HG03060 (cell line): ENCODE measurements around the gene FN1.
"Not testable (repeated sequence)": the region's sequence is repeated elsewhere in the genome, so short reads cannot be mapped to it uniquely, and the experiment has no call there.

Experiments
- ATAC-seq: cut with Tn5 transposase; IDR thresholded peaks from one replicate; pipeline ENCODE4 v1.9.1; 2021; ENCODE audit warnings: low read depth, moderate number of reproducible peaks; ENCODE audit not compliant: unreplicated experiment

FN1 gene

DNA sequence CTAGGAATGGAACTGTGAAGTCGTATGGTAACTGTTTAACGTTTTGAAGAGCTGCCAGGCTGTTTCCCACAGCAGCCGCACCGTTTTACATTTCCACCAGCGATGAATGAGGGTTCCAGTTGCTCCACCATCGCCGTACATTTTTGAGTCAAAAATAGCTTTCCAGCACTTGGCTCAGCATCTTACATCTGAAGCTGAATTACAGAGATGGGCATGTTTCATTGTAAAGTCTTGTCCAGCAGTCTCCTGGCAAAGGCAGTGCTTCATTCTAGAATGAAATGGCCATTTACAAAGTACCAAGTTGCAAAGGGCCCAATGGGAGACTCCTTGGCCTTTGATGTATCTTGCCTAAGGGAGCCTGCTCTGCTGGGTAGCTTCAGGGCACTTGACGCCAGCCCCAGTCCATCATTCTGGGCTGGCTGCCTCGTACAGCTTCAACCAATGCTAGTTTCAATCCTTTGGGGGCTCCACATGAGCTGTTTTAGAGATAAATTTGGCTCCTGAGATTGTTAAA is 78.9 kb downstream of the FN1 start:
- ATAC-seq: no peak

DNA sequence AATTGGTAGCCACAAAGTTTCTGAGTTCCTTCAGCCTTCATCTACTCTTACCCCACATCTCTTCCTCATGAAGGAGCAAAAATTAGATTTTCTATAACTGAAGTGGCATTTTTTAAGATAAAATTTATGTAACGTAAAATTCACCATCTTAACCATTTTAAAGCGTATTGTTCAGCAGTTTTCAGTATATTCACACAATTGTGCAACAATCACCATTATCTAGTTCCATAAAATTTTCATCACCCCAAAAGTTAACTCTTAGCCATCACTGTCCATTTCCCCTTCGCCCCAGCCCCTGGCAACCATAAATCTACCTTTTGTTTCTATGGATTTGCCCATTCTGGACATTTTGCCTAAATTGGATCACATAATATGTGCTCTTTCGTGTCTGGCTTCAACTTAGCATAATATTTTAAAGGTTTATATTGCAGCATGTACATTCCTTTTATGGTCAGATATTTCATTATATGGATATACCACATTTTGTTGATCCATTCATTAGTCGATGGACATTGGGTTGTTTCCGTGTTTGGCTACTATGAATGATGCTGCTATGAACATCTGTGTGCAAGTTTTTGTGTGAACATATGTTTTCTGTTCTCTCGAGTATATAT is 79.4 kb downstream of the FN1 start:
- no peak for ATAC-seq

DNA sequence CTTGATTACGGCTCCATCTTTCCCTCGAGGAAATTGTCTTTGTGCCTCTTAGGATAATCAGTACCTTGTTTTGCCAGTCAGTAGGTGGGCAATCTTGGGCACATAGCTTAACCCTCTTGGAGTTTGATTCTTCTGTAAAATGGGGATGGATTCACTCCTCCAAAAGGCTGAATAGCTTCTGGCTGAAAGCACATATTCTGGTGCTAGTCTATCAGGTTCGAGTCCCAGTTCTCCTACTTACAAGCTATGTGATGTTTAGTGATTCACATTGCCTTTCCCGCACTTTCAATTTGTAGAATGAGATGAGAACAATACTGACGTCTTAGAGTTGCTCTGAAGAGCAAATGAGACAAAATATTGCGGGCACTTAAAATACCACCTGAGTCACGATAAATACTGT is 80.1 kb downstream of the FN1 start:
- ATAC-seq: no peak

DNA sequence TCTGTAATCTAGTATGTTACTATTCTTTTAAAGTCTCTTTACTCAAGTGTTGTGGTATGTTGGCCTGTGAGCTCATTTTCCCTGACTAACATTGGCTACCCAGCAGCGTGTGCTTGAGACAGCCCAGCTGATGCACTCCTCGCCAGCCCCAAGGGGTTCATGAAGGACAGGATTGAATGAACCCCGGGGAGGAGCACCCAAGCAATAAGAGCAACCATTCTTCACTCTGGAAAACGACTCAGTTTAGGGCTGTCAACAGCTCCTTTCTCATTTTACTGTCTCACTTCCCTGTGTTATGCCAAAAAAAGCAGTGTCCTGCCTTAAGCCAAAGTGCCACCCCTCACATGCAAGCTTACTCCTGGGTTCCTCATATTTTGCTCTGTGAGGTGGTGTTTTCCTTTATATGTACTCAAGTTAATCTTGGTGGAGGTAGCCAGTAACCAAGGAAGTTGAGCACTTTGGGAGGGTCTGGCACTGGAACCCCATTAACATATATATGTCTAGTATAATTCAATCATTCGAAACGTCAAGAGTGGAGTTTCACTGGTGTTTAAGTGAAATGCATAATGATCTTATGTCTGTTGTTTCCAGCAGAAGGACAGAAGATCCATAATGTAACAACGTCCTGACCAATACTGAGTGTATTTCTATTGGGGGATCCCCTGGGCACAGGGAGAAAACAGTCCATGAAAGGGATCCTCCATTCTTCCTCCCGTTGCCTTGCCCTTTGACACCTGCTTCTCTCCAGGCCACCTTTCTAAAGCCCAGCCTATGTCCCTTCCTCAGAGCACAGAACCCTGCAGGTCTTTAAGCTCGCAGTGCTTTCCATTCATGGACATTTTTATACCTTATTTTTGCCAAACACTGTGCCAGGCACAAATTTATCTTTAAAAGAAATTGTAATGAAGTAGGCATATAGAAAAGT is 80.8 kb downstream of the FN1 start:
- no peak for ATAC-seq

DNA sequence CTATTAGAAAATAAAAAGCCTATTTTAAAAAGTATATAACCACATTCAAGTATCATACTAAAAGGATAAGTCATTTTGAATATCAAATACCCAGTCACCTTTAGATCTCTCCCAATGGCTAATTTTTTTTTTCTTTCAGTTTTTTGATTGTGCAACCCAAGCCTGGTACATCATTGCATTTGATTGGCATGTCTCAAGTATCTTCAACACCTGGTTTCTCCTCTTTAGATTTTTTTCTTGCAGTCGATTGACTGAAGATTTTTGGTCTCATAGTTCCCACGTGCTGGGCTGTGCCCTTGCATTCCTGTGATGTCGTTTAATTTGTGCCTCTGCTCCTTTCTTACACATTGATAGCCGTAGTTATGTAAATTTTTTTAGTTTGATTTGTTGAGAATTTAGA is 83.3 kb downstream of the FN1 start:
- no peak for ATAC-seq

DNA sequence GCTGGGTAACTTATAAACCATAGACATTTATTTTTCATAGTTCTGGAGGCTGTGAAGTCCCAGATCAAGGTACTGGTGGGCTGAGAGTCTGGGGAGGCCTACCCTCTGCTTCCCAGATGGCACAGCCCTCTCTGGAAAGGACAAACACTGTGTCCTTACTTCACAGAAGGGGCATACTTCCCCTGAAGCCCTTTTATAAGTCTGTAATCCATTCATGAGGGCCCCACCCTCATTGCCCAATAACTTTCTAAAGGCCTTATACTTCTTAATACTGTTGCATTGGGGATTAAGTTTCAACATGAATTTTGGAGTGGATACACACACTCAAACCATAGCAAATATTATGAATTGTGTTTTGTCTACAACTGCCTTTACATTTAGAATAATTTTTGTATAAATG is 88.0 kb downstream of the FN1 start:
- no peak for ATAC-seq

DNA sequence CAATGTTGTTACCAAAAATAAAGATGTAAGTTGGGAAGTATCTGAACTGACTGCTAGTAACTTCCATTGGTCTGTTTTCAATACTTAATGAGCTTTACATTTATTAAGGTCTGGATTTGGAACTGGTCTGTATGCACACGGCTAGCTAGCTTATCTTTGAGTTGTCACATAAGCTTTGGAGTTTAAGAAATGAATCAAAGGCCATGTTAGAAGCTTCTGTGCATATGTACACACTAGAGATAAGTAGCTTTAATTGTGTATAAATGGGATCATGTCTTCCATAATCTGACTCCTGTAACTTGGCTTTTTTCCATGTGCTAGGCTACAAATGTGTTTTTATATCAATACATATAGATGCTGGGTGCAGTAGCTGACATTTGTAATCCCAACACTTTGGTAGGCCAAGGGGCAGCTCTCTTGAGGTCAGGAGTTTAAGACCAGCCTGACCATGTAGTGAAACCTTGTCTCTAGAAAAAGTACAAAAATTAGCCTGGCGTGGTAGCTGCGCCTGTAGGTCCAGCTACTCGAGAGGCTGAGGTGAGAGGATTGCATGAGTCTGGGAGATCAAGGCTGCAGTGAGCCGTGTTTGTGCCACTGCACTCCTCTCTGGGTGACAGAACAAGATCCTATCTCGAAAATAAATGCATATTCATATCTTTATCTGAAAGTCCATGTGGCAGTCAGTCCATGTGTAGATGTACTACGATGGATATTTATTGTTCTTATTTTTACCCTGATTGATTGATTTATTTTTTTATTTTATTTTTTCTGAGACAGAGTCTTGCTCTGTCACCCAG is 96.8 kb downstream of the FN1 start:
- ATAC-seq: no peak

DNA sequence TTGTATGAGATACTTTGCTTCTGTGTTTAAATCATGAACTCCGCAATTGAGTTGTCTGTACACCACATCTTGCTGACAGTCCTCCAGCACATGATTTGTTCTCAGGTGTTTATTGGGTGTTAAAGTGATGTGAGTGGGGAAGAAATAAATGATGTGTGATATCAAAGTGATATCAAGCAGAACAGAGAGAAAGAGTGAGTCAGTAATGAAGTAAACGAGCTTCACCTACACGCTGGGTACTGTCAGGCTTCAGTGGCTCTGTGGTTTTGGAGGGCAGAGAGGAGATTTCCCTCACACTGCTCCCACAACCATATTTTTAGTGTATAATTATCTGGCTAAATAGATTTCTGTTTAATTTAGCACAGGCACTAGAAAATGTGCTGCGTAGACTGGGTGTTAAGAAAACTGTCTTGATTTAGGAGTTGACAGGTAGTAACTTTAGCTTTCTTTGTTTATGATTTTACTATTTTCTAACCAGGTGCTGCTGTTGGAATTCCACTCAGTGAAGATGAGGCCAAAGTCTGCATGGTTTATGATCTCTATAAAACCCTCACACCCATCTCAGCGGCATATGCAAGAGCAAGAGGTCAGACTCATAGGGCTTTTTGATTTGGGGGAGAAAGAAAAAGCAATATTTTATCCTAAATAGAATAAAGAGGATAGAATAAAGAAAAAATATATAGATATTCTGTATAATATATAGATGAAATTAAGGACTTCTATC is 102.8 kb downstream of the FN1 start:
- ATAC-seq: peak; percentile 80

DNA sequence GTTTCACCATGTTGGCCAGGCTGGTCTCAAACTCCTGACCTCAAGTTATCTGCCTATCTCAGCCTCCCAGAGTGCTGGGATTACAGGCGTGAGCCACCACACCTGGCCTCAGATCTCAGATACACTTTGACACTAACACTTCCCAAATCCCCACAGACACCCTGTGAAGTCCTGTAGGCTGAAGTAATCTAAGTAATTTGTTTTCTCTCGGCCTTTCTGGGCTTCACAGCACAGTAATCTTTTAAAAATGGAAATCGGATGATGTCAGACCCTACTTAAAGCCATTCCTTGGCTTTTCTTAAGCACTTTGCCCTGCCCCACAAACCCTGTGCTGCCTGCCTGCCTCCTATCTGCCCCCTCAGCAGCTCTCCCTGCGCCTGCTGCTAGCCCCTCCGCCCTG is 107.8 kb downstream of the FN1 start:
- no peak for ATAC-seq

DNA sequence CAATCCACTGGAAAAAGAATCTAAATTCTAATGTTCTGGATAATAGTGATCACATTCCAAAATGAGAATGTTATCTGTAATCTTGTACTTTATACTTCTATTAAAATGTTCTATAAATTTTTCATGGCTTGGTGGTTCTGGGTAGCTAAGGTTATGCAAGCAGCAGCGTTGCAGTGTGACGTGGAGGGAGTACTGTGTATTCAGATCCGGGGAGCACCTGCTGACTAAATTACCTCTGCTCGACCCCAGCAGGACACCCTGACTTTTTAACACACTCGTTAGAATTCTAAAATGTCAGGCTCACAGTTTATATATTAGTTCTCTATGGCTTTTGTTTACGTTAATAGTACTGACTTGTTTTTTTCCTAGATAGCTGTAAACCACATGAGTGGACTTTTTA is 111.1 kb downstream of the FN1 start:
- ATAC-seq: no peak

DNA sequence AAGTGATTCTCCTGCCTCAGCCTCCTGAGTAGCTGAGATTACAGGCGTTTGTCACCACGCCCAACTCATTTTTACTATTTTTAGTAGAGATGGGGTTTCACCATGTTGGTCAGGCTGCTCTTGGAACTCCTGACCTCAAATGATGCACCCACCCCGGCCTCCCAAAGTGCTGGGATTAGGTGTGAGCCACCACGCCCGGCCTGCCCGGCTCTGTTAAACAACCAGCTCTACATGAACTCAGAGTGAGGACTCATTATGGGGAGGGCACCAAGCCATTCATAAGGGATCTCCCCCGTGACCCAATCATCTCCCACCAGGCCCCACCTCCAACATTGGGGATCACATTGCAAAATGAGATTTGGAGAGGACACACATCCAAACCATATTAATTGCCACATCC is 115.2 kb downstream of the FN1 start:
- no peak for ATAC-seq

DNA sequence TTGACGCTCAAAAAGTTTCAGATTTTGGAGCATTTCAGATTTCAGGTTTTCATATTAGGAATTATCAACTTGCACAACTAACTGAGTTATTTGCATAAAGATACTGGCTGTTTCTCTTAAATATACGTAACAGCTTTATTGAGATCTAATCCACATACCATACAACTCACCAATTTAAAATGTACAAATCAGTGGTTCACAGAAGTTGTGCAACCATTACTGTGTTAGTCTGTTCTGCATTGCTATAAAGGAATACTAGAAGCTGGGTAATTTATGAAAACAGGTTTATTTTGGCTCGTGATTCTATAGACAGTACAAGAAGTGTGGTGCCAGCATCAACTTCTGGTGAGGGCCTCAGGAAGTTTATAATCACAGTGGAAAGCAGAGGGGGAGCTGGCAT is 115.8 kb downstream of the FN1 start:
- ATAC-seq: no peak

DNA sequence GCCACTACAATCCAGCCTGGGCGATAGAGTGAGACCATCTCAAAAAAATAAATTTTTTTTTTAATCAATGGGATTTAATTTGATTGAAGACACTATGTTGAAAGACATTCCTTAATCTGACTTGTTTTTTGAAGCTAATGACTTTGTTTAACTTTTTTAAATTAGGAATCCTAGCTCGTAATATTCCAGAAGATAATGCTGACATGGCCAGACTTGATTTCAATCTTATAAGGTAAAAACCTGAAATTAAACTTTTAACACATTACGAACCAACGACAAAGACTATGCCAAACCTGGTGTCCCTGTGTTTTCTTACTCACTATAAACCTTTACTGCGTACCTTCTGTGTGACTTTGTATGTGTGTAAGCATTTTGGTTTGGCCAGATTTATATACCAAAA is 116.4 kb downstream of the FN1 start:
- no peak for ATAC-seq

DNA sequence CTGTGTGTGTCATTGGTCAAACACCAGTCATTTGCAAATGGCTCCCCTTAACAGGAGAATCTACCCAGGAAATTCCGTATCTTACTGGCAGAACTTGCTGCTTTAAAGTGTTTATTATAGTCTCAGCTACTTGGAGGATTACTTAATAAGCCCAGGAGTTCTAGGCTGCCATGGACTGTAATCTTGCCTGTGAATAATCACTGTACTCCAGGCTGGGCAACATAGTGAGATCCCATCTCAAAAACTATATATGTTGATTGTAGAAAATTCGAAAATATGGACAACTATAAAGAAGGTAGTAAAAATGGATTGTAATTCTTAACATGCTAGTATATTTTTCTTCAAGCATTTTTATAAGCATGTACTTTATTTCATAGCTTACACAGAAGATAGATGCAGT is 119.5 kb downstream of the FN1 start:
- no peak for ATAC-seq

DNA sequence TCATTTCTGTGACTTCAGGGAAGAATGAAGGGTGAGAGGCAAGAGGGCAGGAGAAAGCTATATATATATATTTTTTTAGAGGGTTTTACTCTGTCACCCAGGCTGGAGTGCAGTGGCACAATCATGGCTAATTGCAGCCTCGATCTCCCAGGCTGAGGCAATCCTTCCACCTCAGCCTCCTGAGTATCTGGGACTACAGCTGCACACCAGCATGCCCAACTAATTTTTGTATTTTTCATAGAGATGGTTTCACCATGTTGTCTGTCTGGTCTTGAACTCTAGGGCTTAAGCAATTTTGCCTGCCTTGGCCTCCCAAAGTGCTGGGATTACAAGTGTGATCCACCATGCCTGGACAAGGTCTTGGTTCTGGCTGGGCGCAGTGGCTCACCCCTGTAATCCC is 120.6 kb downstream of the FN1 start:
- ATAC-seq: no peak

DNA sequence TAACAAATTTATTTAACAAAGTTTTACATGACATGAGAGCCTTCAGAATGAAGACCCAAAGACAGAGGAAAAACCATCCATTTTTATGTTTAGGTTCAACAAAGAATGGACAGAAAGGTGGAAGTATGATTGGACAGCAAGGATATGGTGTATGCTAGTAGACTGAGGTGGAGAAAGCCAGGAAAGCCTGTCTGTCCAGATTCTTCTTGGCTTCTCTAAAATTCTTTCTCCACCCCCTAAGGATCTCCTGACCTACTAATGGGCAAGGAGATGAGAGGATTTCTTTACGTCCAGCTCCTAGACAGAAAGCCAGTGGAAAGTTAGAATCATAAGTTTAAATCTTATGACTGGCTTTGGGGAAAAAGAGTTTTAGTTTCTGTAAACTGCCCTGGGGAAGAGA is 121.0 kb downstream of the FN1 start:
- ATAC-seq: no peak

DNA sequence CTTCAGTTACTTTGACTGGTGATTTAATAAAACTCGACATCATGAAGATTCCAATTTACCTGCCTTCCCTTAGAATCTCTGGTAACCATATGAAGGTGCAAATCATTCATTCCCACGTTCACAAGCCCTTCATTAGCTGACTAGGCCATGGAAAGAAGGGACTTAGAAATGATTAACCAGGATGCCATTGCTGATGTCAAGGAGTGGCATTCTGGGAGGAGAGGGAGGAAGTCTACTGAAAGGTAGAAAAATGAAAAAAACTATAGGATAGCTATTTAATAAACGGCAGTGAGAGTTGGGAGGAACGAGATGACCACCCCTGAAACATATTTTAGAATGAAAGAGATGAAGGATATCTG is 122.6 kb downstream of the FN1 start:
- no peak for ATAC-seq

DNA sequence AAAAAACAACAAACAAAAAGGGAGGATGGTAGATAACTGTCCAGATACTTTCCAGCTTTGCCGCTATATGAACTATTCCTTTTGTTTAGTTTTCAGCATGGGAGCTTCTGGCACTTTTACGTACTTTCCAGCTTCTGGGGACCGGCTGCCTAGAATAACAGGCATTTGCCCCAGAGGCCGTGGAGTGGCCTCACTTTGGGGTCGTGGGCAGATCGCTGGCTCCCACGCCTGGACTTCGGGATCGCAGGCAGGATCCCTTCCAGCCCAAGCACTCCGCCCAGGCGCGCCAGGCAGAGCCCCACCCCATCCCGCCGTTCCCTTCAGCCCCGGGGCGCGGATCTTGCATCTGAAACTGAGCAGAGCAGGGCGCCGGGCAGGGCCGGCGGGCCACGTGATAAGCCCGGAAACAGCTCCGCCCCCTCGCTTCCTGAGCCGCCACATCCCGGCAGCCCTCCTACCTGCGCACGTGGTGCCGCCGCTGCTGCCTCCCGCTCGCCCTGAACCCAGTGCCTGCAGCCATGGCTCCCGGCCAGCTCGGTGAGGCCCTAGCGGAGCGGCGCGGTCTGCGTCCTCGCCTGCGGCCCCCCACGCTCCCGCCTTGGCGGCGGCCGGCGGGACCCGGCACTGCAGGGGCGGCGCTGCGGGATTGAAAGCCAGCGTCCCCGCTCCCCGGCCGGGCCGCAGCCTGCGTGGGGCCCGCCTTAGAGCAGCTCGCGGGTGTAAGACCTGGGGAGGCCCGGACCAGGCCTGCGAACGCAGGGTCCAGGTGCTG is 124.1 kb downstream of the FN1 start, which contains the start of gene ATIC:
Gene ATIC, plus strand, starts transcription at position 435 of the 772 bp plus-strand sequence. Its CDS starts 84 bp downstream, at position 519.
- peak; percentile 99 for ATAC-seq

DNA sequence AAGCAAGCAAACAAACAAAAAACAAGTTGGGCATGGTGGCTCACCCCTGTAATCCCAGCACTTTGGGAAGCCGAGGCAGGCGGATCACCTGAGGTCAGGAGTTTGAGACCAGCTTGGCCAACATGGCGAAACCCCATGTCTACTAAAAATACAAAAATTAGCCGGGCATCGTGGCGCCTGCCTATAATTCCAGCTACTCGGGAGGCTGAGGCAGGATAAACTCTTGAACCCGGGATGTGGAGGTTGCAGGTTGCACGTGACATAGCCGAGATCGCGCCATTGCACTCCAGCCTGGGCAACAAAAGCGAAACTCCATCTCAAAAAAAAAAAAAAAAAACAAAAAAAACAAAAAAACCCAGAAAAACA is 124.6 kb downstream of the FN1 start:
- ATAC-seq: not testable (repeated sequence)
